Right lobe of liver (tissue), 4 donors: Measurements from ENCODE around the gene TLCD4.
A peak's percentile ranks its signal among the peaks of the same experiment; 100 is the strongest.

ENCODE experiments used
- POLR2A ChIP-seq: fragments of 450-650 bp; IDR thresholded peaks from one replicate; pipeline ENCODE4 v1.6.1; 2017; ENCODE audit warnings: antibody characterized with exemption, mild to moderate bottlenecking
- TF ChIP-seq, protein P1 (sequence below), 4 donors: fragments of 200-600 bp in 3 of 4; fragments of 450-650 bp in 1 of 4; IDR thresholded peaks; one replicate each; pipeline versions ENCODE4 v1.5.1 to v1.8.0; 2016 to 2022; ENCODE audit warnings: antibody characterized with exemption in 4 of 4, mild to moderate bottlenecking in 2 of 4
- donor health status: DM: no; HTN: no; CAD: no.
- donor health status: DM: no; HTN: no; CAD: no.
- donor health status: DM: no; HTN: yes; CAD: no.

DNA sequence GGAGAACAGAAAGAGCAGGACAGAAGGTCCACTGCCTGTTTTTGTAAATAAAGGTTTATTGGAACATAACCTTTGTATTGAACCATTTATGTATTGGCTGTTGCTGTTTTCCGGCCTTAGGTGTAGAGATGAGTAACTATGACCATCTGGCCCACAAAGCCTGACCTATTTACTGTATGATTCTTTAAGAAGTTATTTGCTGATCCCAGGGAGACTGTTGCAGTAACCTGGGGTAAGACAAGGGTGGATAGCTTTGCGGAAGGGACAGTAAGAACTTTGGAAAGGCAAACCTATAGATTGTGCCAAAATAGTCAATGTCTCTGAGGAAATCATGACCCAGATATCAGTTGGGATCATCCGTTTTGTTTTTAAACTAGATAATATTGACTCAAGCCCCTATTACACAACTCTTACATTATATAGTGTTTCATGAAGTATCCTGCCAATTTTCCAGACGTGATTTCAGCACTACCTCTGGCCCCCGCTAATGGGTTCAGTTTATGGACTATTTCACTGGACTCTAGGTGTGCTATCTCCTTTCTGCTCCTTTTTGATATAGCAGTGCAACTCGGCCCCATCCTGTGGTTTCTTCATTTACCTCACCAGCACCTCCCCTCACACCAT lies 20.8 kb upstream of the TLCD4 start:
- TF ChIP-seq, protein P1, sequence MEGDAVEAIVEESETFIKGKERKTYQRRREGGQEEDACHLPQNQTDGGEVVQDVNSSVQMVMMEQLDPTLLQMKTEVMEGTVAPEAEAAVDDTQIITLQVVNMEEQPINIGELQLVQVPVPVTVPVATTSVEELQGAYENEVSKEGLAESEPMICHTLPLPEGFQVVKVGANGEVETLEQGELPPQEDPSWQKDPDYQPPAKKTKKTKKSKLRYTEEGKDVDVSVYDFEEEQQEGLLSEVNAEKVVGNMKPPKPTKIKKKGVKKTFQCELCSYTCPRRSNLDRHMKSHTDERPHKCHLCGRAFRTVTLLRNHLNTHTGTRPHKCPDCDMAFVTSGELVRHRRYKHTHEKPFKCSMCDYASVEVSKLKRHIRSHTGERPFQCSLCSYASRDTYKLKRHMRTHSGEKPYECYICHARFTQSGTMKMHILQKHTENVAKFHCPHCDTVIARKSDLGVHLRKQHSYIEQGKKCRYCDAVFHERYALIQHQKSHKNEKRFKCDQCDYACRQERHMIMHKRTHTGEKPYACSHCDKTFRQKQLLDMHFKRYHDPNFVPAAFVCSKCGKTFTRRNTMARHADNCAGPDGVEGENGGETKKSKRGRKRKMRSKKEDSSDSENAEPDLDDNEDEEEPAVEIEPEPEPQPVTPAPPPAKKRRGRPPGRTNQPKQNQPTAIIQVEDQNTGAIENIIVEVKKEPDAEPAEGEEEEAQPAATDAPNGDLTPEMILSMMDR (IDR thresholded peaks at IDR 0.05), result peak in 1 of 4 donors; percentile 3
- TF ChIP-seq POLR2A, result no peak
